HG03097 (cell line): ENCODE data around the gene ARID2.

ENCODE experiments used
- ATAC-seq: cut with Tn5 transposase; IDR thresholded peaks from one replicate; pipeline ENCODE4 v1.9.1; 2021; ENCODE audit not compliant: unreplicated experiment, low FRiP score

Gene ARID2

DNA sequence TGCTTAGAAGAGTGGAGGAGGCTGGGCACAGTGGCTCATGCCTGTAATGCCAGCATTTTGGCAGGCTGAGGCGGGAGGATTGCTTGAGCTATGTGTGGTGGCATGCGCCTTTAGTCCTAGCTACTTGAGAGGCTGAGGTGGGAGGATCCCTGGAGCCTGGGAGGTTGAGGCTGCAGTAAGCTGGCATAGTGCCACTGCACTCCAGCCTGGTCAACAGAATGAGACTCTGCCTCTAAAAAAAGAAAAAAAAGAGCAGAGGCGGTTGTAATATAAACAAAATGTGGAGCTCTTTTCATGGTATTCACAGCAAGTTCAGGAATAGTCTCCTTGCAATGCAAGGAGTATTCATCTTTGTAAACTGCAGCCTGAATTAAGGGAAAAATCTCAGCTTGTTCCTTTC, 27.2 kb downstream of the ARID2 start:
- ATAC-seq: no peak

DNA sequence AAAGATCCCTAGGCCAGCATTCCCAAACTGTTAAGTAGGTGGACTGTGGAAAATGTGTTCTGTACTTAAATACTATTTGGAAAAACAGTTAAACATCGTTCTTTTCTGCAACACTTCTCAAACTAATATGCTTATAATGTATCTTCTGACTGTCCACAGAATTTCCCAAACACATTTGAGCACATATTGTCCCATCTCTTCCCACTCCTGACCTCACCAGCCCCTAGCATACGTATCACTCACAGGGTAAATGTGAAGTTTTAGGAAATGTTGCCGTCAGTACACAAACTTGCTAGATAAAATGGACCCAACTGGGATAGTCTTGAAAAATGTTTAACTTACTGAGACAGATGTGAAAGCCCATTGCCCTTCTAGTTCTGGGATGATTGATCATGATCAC, 27.7 kb downstream of the ARID2 start:
- no peak for ATAC-seq

DNA sequence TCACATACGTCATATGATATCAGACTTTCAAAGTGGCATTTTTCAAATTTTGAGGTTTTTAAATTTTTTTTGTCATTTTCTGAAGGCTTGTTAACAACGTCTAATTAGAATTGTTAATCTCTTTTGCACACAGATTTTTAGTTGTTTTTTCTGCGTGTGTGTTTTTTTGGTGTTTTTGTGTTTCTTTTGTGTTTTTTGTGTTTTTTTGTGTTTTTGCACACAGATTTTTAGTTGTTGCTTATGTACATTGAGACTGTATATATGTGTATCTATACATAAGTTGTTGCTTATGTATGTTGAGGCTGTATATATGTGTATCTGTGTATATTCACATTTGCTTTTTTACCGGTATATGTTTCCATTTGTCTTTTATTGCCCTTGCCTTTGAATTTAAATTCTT, 30.8 kb downstream of the ARID2 start:
- ATAC-seq: no peak

DNA sequence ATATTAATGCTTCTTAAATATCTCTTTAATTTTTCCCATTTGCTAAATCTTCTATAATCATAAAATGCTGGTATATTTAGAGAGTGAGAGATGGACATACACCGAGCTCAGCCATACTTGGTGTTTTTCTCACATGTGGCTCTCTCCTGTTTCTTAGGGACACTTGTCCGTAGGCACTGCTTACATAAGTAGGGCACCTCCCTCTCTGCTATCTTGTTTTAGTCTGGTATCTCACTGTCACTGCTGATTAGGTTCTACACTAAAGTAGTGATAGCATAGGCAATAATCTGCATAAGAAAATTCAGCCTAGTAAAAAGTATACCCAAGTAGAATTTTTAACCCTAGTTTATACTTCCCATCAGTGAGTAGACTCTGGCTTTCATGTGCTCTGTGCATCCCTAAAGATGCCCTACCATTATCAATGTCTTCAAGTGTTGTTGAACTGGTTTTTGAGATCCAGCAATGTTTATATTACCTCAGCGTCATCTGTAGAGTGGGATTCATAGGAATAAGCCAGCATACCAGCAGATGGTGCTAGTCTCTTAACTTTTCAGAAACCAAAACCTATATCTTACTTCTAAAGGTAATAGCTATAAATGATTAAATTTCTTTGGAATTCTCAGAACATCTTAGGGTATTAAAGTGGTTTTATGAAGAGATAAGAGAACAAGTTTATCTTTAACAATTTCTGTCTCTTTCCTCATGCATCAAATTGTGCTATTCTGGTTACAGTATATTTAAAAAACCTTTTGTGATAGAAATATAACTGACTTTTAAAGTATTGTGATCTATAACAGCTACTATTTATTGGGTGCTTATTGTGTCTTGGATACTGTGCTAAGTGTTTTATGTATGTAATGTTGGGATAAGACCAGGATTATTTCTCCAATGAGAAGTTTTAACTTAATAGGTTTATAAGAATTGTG, 32.9 kb downstream of the ARID2 start:
- no peak for ATAC-seq

GRCh38 chr12:45763381-45763780, 33.9 kb downstream of the ARID2 start:
- no peak for ATAC-seq

DNA sequence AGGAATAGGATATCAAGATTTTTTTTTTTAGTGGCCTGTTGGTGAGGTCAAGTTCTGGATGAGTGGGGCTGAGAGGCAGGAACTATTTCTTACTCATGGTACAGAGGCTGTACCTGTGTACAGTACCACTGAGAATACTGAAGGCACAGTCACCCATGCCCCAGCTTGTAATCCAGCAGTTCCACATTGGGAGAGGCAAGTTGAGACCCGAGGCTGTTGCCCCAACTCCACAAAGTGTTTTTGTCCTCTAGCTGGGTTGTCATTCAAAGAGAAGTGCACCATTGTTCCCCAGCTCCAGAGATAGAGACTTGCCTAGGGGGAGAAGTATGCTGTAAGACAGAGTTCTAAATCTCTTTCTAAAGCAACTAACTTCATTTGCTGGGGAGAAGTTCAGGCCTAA, 38.7 kb downstream of the ARID2 start:
- no peak for ATAC-seq

DNA sequence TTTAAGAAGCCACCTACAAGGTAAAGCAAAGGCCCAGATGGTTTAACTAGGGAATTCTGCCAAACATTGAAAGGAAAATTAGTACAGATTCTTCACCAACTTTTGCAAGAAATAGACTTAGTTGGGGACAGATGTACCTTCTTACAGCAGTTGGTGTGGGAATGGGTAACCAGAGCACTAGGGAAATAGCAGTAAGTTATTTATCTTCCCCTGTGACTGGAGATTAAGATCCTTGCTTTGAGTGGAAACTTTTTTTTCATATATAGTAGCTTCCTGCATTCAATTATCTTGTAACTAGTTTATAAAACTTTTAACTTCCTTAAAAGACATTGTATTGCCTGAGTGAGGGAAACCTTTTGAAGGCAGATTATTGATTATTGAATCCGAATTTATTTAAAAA, 44.2 kb downstream of the ARID2 start:
- ATAC-seq: no peak

GRCh38 chr12:45774508-45775162, 45.1 kb downstream of the ARID2 start:
- no peak for ATAC-seq

GRCh38 chr12:45775465-45775864, 46.0 kb downstream of the ARID2 start:
- no peak for ATAC-seq

- no peak for ATAC-seq
Measured at GRCh38 chr12:45775964-45776363, 46.5 kb downstream of the ARID2 start.

GRCh38 chr12:45779936-45780335, 50.4 kb downstream of the ARID2 start:
- ATAC-seq: no peak

GRCh38 chr12:45781080-45781479, 51.6 kb downstream of the ARID2 start:
- ATAC-seq: no peak

- ATAC-seq: no peak
Measured at GRCh38 chr12:45785315-45785714, 55.8 kb downstream of the ARID2 start.

GRCh38 chr12:45789025-45789424, 59.5 kb downstream of the ARID2 start:
- no peak for ATAC-seq

DNA sequence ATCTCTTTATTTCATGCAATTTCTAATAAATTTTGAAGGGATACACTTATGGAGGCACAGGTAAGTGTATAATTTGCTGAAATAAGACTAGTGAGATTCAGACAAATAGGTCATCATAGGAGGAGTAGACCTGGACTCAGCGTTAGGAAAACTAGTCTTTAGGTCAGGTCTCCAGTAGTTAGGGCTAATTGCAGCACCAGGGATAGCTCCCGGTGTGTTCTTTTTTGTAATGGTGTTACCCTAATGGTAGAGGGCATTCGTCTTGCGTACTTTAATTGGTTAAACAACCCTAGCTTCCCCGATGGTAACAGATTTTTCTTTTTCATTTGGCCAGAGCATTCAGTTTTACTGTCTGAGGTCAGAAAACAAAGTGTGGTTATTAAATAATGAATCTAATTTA, 64.9 kb downstream of the ARID2 start:
- ATAC-seq: no peak

DNA sequence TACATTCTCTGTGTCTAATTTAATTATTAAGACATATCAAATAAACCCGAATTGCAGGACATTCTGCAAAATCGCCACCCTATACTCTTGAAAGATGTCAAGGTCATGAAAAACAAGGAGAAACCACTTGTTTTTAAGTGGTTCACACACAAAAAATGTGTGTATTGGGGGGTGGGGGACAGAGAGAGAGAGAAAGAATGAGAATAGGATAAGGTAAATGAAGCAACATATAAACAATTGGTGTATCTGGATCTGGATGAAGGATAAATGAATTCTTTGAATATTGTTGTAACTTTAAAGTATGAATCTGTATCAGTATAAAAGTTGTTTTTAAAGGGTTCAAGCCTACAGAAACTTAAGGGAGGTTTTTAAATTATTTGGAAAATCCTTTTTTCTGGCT, 72.1 kb downstream of the ARID2 start:
- ATAC-seq: no peak

GRCh38 chr12:45803111-45803510, 73.6 kb downstream of the ARID2 start:
- ATAC-seq: no peak

DNA sequence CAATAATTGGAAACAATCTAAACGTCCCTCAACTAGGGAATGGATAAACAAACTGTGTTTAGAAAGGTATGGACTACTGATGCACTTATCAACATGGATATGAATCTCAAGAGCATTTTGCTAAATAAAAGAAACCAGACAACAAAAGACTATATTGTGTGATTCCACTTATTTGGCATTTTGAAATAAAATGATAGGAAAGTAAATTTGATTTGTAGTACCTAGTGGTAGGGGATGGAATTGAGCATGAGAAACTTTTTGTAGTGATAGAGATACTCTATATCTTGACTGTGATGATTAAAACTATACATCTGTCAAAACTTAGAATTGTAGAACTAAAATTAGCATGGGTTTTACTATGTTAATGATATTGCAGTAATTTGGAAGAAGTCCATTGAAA, 87.1 kb downstream of the ARID2 start:
- ATAC-seq: no peak

DNA sequence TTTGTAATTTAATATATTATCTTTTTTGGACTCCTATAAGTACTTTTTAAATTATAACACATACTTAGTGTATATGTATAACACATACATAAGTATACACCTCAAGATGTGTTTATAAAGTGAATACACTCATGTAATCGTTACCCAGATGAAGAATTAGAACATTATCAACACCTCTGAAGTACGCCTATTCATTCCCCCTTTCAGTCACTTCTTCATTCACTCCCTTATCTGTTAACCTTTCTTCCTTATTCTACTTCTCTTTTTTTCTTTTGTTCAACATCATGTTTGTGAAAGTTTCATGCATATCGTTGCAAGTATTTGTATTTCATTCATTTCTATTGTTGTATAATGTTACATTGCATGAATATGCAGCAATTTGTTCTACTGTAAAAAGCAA, 98.5 kb downstream of the ARID2 start:
- ATAC-seq: no peak

DNA sequence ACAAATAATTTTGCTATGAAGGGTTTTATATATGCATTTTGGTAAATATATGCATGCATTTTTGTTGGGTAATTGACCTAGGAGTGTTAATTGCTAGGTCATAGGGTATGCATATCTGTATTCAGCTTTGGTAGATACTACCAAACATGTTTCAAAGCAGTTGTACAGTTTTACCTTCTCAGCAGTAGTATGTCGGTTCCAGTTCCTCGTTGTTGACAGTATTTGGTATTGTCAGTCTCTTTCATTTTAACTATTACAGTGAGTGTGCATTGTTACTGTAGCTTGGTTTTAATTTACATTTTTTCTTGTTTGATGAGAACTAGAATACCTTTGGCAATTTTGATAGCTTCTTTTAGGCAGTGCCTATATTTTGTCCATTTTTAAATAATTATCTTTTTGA, 98.9 kb downstream of the ARID2 start:
- no peak for ATAC-seq

GRCh38 chr12:45831590-45831989, 102.1 kb downstream of the ARID2 start:
- no peak for ATAC-seq

- no peak for ATAC-seq
Measured at GRCh38 chr12:45833401-45833800, 103.9 kb downstream of the ARID2 start.
